KMS-11 (cell line): ENCODE results near the gene PIGR.
A peak's percentile ranks its signal among the peaks of the same experiment; 100 is the strongest.

ENCODE experiments used
- H2AFZ ChIP-seq: fragments of 200-600 bp; sonication (generic); 2 replicates; pipeline ENCODE4 v1.6.1; 2016; ENCODE audit warnings: antibody characterized with exemption, mixed run types, low read depth
- H3K27ac ChIP-seq: fragments of 200-600 bp; sonication (generic); 2 replicates; pipeline ENCODE4 v1.6.1; 2016; ENCODE audit warnings: mild to moderate bottlenecking, mixed run types
- H3K27me3 ChIP-seq: fragments of 200-600 bp; sonication (generic); 2 replicates; pipeline ENCODE4 v1.6.1; 2017; ENCODE audit warnings: mild to moderate bottlenecking, low read depth, mixed run types, moderate library complexity; ENCODE audit not compliant: insufficient read depth
- H3K36me3 ChIP-seq: fragments of 200-600 bp; sonication (generic); 2 replicates; pipeline ENCODE4 v1.6.1; 2017; ENCODE audit warnings: mild to moderate bottlenecking, mixed run types; ENCODE audit not compliant: insufficient read depth
- H3K4me1 ChIP-seq: fragments of 200-600 bp; sonication (generic); 2 replicates; pipeline ENCODE4 v1.6.1; 2016; ENCODE audit warnings: mild to moderate bottlenecking, low read depth, mixed run types; ENCODE audit not compliant: poor library complexity, severe bottlenecking
- H3K4me2 ChIP-seq: fragments of 200-600 bp; sonication (generic); 2 replicates; pipeline ENCODE4 v1.7.0; 2016; ENCODE audit warnings: mild to moderate bottlenecking, mixed run types
- H3K4me3 ChIP-seq: fragments of 200-600 bp; sonication (generic); IDR thresholded peaks from 2 replicates; pipeline ENCODE4 v1.6.1; 2017; ENCODE audit warnings: low read depth, low read length, mixed read lengths; ENCODE audit not compliant: insufficient read depth
- H3K79me2 ChIP-seq: fragments of 200-600 bp; sonication (generic); 2 replicates; pipeline ENCODE4 v1.6.1; 2016; ENCODE audit warnings: low read depth, mixed run types; ENCODE audit not compliant: insufficient read depth
- H3K9ac ChIP-seq: fragments of 200-600 bp; sonication (generic); 2 replicates; pipeline ENCODE4 v1.6.1; 2016; ENCODE audit warnings: mild to moderate bottlenecking, mixed run types
- H4K20me1 ChIP-seq: fragments of 200-600 bp; sonication (generic); 2 replicates; pipeline ENCODE4 v1.6.1; 2016; ENCODE audit warnings: mild to moderate bottlenecking, mixed run types; ENCODE audit not compliant: insufficient read depth
- TF ChIP-seq, protein P1 (sequence below): fragments of 200-600 bp; sonication (generic); conservative IDR thresholded peaks from 2 replicates; pipeline ENCODE4 v1.6.1; 2017; ENCODE audit warnings: low read depth, mild to moderate bottlenecking, antibody characterized with exemption, low read length, moderate library complexity, mixed read lengths

The PIGR gene

GRCh38 chr1:206939841-206940587, 6.3 kb downstream of the PIGR start:
- TF ChIP-seq, protein P1, sequence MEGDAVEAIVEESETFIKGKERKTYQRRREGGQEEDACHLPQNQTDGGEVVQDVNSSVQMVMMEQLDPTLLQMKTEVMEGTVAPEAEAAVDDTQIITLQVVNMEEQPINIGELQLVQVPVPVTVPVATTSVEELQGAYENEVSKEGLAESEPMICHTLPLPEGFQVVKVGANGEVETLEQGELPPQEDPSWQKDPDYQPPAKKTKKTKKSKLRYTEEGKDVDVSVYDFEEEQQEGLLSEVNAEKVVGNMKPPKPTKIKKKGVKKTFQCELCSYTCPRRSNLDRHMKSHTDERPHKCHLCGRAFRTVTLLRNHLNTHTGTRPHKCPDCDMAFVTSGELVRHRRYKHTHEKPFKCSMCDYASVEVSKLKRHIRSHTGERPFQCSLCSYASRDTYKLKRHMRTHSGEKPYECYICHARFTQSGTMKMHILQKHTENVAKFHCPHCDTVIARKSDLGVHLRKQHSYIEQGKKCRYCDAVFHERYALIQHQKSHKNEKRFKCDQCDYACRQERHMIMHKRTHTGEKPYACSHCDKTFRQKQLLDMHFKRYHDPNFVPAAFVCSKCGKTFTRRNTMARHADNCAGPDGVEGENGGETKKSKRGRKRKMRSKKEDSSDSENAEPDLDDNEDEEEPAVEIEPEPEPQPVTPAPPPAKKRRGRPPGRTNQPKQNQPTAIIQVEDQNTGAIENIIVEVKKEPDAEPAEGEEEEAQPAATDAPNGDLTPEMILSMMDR, result no peak
- no peak overlapping the region for H2AFZ ChIP-seq
- no peaks in the 10 kb centered on the region for H3K36me3 ChIP-seq
- no peak overlapping the region for H3K27ac ChIP-seq
- H3K9ac ChIP-seq, result no peak overlapping the region
- no peaks in the 10 kb centered on the region for H3K27me3 ChIP-seq
- no peaks in the 10 kb centered on the region for H3K4me1 ChIP-seq
- H3K4me3 ChIP-seq, result no peak overlapping the region
- no peak overlapping the region for H3K4me2 ChIP-seq
- no peaks in the 10 kb centered on the region for H4K20me1 ChIP-seq
- H3K79me2 ChIP-seq, result no peaks in the 10 kb centered on the region

GRCh38 chr1:206939131-206939530, 7.1 kb downstream of the PIGR start:
- TF ChIP-seq, protein P1, result no peak
- H3K27ac ChIP-seq, result no peak overlapping the region
- H3K27me3 ChIP-seq, result no peaks in the 10 kb centered on the region
- H3K36me3 ChIP-seq, result no peaks in the 10 kb centered on the region
- H3K4me2 ChIP-seq, result no peak overlapping the region
- no peaks in the 10 kb centered on the region for H4K20me1 ChIP-seq
- no peak overlapping the region for H3K4me3 ChIP-seq
- H3K79me2 ChIP-seq, result no peaks in the 10 kb centered on the region
- no peak overlapping the region for H3K9ac ChIP-seq
- no peak overlapping the region for H2AFZ ChIP-seq
- H3K4me1 ChIP-seq, result no peaks in the 10 kb centered on the region

DNA sequence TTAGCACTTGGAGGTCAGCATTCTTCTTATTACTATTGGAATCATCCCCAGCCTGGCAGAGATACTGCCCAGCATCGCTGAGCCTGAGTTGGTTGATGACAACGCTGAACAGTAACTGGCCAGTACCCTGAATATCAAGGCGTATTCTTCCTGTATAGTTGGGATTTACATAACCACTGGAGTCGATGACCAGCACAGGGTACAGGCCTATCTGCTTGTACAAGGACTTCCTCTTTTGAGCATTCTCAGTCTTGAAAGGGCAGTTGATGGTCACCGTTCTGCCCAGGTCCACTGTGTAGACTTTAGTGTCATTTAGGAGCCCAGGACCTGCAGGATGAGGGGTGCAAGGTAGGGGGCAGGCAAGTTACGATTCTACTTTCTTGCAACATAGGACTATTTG, 8.8 kb downstream of the PIGR start:
- Histone ChIP-seq H3K4me3 (no peak overlapping the region), H3K4me2 (no peak overlapping the region), H3K4me1 (no peaks in the 10 kb centered on the region), H3K9ac (no peak overlapping the region), H4K20me1 (no peaks in the 10 kb centered on the region), H3K27me3 (no peaks in the 10 kb centered on the region), H3K36me3 (no peaks in the 10 kb centered on the region), H3K79me2 (no peaks in the 10 kb centered on the region), H3K27ac (no peak overlapping the region), H2AFZ (no peak overlapping the region)
- TF ChIP-seq, protein P1, result no peak

GRCh38 chr1:206935491-206936067, 10.7 kb downstream of the PIGR start:
- no peak overlapping the region for H3K9ac ChIP-seq
- no peak overlapping the region for H3K4me2 ChIP-seq
- H4K20me1 ChIP-seq, result no peaks in the 10 kb centered on the region
- TF ChIP-seq, protein P1, result peak; percentile 50
- no peak overlapping the region for H2AFZ ChIP-seq
- no peaks in the 10 kb centered on the region for H3K79me2 ChIP-seq
- no peaks in the 10 kb centered on the region for H3K4me1 ChIP-seq
- H3K27me3 ChIP-seq, result no peaks in the 10 kb centered on the region
- no peak overlapping the region for H3K4me3 ChIP-seq
- no peak overlapping the region for H3K27ac ChIP-seq
- H3K36me3 ChIP-seq, result no peaks in the 10 kb centered on the region
